OCI-LY3 (cell line): ENCODE measurements around the gene POU6F2.

Experiments
- CTCF ChIP-seq: fragments of 200-600, 300-600 bp; sonication (generic); IDR thresholded peaks from 2 replicates; pipeline ENCODE4 v1.5.1; 2014; ENCODE audit warnings: antibody characterized with exemption, low read length, low read depth
- EZH2phosphoT487 ChIP-seq: fragments of 200-600 bp; shearing (Covaris generic); IDR thresholded peaks from 2 replicates; pipeline ENCODE4 v1.6.1; 2018; ENCODE audit warnings: antibody characterized with exemption, mixed run types, low read depth

GRCh38 chr7:39035903-39036302 is 58.2 kb downstream of the POU6F2 start:
- no peak for TF ChIP-seq CTCF
- TF ChIP-seq EZH2phosphoT487 = no peak
